ENCODE measurements around the gene UHRF1.
"Not testable (repeated sequence)": the region's sequence is repeated elsewhere in the genome, so short reads cannot be mapped to it uniquely, and the experiment has no call there.

UHRF1 gene

DNA sequence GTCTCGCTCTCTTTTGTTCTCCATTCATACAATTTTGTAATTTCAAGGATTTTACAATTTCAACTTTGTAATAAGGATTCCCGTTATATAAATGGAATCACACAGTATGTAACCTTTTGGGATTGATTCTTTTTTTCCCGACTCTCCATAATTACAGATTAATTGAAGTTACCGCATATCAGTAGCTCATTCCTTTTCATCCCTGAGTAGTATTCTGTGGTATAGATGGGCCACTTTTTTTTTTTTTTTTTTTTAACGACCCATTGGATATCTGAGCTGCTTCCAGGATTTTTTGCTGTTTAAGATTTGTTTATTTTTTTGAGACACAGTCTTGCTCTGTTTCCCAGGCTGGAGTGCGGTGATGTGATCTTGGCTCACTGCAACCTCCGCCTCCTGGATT lies 27.8 kb downstream of the UHRF1 start:
- no peak for DNase-seq (ENCODE audit: low spot score)

DNA sequence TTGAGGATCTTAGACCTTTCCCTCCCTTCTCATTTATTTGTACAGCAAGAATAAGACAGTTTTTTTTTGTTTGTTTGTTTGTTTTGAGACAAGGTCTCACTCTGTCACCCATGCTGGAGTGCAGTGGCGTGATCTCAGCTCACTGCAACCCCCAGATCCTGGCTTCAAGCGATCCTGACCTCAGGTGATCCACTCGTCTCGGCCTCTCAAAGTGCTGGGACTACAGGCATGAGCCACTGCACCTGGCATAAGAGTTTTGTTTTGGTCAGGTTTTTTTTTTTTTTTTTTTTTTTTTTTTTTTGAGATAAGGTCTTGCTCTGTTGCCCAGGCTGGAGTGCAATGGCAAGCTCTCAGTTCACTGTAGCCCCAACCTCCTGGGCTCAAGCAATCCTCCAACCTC lies 29.2 kb downstream of the UHRF1 start:
- not testable (repeated sequence) for DNase-seq (ENCODE audit: low spot score)

DNA sequence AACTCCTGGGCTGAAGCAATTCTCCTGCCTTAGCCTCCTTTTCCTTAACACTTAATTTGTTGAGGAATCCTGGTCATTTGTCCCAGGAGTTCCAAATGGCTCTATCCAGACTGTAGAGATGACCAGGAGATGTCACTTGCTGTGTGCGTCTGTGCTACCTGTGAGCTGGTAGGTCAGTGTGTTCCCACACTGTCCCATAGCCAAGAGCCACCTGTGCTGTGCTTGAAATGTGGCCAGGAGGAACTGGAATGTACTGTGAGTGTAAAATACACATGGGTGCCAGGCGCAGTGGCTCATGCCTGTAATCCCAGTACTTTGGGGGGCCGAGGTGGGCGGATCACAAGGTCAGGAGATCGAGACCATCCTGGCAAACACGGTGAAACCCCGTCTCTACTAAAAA lies 30.2 kb downstream of the UHRF1 start:
- DNase-seq (ENCODE audit: low spot score) = no peak

DNA sequence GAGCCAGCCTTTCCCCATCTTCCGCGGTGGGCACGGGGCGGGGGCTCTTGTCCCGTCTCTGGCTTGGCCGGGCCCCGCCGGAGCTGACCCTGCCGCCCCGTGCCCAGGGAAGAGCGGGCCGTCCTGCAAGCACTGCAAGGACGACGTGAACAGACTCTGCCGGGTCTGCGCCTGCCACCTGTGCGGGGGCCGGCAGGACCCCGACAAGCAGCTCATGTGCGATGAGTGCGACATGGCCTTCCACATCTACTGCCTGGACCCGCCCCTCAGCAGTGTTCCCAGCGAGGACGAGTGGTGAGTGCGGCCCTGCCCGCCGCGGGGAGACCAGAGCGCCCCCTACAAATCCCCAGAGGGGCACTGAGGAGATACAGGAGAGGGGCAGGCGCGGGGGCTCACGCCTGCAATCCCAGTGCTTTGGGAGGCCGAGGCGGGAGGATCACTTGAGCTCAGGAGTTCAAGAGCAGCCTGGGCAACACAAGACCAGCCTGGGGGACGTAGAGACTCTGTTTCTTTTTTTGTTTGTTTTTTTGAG lies 32.4 kb downstream of the UHRF1 start:
- DNase-seq (ENCODE audit: low spot score) = not testable (repeated sequence)

DNA sequence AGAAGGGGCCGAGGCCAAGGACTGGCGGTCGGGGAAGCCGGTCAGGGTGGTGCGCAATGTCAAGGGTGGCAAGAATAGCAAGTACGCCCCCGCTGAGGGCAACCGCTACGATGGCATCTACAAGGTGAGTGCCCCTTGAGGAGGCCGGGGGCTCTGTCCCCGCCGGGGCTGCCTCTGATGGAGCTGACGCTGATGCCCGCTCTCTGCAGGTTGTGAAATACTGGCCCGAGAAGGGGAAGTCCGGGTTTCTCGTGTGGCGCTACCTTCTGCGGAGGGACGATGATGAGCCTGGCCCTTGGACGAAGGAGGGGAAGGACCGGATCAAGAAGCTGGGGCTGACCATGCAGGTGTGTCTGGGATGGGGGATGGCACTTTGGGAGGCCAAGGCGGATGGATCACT lies 41.3 kb downstream of the UHRF1 start:
- DNase-seq (ENCODE audit: low spot score) = not testable (repeated sequence)

DNA sequence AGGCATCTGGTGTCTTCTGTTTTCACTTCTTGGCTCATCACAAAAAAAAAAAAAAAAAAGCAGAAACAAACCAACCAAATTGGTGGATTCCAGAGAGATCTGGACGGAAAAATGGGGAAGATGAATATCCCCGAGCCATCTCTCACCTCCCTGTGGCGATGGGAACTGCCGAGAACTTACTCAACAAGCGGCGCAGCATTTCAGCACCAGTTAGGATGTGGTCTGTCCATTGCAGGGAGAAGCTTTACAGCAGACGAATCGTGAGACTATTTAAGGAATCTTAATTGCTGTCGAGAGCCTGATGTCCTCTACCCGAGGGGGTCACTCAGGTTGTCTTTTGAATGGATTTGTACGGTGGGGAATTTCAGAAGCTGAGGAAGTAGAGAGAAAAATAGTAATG lies 42.4 kb downstream of the UHRF1 start:
- no peak for DNase-seq (ENCODE audit: low spot score)

DNA sequence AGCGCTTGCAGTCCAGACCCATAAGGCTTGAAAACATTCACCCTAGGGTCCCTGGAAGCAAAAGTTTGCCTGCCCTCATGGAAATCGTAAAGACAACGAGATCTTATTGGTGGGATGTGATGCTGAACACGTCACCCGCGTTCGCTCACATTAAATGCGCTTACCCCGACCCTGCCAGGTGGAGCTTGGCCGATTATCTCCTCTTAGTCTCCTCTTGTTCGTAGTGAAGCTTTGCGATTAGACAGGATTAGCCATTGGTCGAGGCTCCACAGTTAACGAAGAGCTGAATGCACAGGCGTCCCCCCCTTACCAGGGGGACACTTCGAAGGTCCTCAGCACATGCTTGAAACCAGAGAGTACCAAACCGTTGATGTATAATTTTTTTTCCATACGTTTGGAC lies 43.6 kb downstream of the UHRF1 start:
- no peak for DNase-seq (ENCODE audit: low spot score)

DNA sequence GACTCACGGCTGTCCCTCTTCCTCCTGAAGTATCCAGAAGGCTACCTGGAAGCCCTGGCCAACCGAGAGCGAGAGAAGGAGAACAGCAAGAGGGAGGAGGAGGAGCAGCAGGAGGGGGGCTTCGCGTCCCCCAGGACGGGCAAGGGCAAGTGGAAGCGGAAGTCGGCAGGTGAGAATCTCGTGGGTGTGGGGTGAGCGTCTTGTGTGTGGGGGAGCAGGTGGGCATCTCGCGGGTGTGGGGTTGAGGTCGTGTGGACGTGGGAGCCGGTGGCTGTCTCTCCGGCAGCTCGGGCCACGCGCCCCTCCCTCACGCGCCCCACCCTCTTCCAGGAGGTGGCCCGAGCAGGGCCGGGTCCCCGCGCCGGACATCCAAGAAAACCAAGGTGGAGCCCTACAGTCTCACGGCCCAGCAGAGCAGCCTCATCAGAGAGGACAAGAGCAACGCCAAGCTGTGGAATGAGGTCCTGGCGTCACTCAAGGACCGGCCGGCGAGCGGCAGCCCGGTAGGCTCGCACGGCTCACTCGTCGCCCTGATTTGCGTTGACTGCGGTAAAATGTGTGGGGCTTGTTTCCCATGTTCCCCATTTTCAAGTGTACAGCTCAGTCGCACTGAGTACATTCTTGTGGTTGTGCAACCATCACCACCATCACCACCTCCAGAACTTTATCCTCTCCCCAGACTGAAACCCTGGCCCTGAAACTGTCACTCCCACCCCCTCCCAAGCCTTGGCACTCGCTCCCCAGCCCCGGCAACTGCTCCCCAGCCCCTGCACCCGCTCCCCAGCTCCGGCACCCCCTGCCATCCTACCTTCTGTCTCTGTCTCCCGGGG lies 45.2 kb downstream of the UHRF1 start:
- not testable (repeated sequence) for DNase-seq (ENCODE audit: low spot score)

DNA sequence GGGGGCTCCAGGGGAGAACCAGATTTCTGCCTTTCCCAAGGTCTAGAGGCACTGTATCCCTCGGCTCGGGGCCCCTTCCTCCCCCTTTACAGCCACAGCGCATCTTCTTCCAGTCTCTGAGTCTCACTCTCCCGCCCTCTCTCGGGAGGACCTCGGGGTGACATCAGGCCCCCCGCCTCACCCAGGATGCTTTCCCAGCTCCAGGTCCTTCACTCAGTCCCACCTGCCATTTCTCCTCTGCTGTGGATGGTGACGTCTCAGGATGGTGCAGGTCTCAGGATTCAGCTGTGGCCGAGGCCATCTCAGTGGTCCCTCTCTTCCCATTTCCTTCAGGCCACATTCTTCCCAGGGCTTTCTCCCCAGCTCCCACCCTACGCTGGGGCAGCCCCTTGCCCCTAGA lies 46.0 kb downstream of the UHRF1 start:
- no peak for DNase-seq (ENCODE audit: low spot score)

DNA sequence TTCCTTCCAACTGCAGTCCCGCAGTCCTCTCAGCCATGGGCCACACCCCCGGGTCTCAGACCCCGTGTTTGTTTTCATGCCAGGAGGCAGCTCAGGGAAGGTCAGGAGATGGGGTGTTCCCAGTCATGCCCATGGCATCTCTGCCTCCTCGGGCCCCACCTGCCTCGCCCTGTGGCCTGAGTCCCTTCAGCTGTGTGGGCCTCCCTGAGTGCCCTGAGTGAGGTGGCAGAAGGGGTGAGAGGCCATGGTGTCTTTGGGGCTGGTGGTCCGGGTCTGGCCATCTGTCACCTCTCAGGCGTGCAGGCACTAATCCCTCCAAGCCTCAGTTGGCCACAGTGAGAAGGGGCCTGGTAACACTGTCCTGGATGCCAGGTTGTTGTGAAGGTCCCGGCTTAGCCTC lies 48.7 kb downstream of the UHRF1 start:
- DNase-seq (ENCODE audit: low spot score) = no peak

DNA sequence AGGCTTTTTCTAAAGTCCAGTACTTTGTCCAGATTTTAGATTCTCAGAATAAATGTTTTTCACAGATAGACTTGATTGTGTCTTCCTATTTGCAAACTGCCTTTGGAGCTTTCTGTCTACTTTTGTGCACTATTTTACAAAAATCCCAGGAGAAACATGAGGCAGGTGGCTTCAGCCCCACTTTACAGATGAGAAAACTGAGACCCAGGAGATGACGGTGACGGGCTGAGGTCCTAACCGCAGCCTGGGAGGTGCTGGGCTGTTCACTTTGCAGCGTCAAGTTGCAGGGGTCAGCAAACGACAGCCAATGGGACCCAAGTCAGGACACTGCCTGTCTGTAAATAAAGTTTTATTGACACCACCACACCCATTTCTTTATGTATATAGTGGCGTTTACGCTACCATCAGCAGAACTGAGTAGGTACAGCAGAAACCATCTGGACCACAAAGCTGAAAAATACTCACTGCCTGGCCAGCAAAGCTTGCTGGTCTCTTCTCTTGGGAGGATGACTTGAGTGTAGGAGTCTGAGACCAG lies 52.9 kb downstream of the UHRF1 start:
- DNase-seq (ENCODE audit: low spot score) = no peak

DNA sequence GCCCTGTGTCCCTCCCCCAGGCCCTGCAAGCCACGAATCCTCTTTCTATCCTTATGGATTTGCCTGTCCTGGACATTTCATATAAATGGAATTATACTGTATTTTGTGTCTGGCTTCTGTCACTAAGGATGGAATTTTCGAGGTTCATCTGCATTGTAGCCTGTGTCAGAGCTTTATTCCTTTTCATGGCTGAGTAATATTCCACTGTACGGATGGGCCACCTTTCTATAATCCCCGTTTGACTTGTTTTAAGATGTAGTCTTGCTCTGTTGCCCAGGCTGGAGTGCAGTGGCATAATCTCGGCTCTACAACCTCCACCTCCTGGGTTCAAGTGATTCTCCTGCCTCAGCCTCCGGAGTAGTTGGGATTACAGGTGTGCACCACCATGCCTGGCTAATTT lies 55.8 kb downstream of the UHRF1 start:
- DNase-seq (ENCODE audit: low spot score) = no peak

DNA sequence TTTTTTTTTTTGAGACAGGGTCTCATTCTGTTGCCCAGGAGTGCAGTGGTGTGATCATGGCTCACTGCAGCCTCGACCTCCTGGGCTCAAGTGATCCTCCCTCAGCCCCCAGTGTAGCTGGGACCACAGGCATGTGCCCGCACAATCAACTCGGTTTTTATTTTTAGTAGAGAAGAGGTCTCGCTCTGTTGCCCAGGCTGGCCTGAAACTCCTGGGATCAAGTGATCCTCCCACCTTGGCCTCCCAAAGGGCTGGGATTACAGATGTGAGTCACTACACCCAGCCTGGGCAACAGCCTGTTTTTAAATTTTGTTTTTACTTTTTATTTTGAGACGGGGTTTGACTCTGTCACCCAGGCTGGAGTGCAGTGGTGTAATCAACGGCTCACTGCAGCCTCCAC lies 57.3 kb downstream of the UHRF1 start:
- no peak for DNase-seq (ENCODE audit: low spot score)

DNA sequence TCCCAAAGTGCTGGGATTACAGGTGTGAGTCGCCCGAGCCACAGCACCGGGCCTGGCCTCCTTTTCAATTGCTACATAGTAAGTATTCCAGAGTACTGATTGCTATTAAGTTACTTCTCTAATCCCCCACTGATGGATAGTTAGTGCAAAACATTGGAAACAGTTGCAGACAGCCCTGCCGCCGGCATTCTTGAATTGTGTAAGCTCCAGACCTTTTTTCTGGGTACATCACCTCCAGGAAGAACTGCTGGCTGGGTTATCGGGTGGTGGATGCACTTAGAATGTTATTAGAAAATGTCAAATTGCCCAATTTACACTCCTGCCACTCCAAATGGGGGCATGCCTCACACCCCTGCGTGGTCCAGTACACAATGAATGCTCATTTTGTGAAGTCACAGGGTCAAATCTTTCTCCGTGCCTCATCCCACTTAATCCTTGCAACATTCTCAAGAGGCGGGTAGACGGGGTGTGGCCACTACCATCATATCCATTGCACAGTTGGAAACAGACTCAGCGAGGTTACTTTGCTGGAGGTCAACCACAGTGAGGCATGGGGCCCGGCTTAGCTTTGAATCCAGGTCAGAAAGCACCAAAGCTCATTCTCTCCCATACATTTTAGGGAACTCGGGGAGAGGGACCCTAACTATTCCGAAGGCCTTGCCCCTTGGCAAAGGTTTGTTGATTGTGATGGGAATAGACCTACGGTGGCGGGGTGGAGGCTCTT lies 58.6 kb downstream of the UHRF1 start:
- peak; percentile 22 for DNase-seq (ENCODE audit: low spot score)

DNA sequence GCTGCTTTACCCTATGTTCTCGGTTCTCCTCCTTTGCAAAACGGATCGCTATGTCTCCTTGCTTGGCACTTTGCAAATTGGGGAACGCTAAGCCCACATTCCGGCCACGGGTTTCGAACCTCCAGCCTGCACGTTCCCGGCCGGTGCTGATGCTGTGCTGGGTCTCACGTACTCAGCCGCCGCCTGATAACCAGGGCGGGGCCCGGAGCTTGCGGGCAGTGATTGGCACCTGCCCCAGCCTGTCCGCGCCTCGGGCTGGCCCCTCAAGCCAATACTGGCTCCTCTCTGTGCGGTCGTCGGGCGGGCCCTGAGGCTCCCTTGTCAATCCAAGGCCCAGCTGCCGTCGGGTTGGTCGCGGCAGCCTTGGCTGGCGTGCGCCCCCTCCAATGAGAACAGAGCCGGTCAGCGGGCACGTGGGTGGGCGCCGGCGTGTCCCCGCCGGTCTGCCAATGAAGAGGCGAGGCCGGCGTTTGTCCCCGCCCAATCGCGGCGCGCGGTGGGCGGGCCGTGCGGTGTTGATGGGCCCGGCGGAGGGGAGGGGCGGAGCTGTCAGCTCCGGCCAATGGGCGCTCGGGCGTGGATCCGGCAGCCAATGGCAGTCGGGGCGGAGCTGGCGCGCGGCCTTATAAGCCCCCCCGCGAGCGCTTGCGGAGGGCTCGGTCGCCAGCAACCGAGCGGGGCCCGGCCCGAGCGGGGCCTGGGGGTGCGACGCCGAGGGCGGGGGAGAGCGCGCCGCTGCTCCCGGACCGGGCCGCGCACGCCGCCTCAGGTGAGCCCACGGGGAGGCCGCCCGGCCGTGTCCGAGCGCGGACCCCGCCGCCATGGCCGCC lies 59.4 kb downstream of the UHRF1 start, which contains the start of gene KDM4B:
Gene KDM4B, plus strand, starts transcription at position 652 of the 830 bp plus-strand sequence. CDS start 63,778 bp downstream, outside the sequence.
- peak; percentile 99 for DNase-seq (ENCODE audit: low spot score)

DNA sequence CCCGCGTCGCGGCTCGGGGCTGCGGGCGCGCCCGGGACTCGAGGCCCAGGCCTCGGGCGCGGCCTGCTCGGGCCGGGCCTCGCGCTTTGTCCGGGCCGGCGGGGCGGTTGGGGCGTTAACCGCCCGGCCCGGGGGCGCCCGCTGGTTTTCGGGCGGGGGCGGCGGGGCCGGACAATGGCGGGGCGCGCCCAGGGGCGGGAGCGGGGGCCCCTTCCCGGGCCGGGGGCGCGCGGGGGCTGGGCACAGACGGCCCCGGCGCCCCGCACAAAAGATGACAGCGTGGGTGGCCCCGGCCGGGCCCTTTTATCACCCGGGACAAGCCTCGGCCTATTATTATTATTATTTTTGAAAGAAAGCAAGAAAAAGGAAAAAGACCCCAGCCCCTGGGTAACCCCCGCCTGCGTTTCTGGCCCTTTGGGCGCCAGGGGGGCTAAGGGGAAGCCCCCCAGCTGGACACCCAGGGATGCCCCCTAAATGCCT lies 60.0 kb downstream of the UHRF1 start:
- DNase-seq (ENCODE audit: low spot score) = no peak

DNA sequence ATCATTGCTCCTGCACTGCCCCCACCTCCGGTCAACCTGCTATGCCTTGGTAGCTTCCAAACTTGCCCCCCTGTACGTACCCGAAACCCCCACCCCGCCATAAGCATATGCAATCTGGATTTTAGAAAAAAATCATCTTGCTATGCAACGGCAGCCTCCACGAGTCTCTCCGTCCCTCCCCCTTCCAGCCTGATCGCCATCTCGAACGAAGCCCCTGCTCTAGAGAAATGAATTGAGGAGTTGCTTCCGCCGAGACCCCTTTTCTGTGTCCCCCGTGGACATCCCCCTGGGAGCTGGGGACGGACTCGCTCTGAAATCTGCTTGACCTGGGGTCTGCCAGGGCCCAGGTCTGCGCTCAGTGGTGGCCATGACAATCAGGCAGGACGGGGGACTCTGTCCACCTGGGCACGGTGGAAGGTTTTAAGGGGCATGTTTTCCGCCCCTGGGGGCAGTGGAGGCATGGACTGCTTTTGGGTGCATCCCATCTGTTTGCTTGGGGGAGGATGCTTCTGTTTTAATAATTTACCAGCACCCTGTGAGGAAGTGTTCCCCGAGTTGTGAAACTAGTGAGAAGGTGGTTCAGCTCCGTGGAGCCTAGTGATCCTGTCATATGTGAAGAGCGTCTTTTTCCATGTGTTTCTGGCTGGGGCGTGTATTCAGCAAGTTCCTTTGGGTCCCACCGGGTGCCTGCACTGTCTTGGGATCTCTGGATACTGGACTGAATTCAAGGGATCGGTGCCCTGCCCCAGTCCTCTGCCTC lies 60.7 kb downstream of the UHRF1 start:
- peak; percentile 65 for DNase-seq (ENCODE audit: low spot score)

DNA sequence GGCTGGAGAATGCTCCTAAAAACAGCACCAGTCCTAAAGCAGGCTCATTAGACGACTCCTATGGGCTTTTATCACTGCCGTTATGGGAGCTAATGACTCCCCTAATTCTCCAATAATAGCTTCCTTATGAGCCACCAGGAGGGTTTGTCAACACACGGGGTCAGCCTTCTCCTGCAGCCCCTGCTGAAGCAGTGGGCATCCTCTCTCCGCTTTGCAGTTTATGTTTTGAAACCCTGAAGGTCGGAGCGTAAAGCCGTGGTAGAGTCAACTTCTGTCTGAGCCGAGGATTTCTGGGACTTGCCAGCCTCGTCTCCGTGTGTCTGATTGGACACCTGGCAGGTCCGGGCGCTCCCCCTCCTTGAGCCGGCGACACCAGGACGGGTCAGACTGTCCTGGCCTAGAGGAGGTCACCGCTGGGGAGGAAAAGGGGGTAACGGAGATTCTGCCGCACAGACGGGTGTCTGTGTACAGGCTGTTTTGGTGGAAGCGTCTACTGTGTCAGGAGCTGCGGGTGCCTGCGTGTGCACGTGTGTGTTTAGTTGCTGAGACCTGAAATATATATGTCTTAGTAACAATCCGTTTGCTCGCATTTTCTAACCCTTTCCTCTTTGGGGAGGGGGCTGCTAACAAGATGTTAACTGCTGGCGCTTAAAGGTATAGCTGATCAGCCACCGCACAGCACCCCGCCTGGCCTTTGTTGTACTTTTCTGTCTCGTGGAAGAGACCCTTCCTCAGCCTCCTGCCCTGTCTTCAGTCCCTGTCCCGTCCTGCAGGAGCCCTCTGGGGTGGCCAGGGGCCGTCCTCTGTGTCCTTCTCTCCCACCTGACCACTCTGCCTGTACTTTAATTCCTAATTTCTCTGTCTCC lies 61.5 kb downstream of the UHRF1 start:
- peak; percentile 50 for DNase-seq (ENCODE audit: low spot score)

DNA sequence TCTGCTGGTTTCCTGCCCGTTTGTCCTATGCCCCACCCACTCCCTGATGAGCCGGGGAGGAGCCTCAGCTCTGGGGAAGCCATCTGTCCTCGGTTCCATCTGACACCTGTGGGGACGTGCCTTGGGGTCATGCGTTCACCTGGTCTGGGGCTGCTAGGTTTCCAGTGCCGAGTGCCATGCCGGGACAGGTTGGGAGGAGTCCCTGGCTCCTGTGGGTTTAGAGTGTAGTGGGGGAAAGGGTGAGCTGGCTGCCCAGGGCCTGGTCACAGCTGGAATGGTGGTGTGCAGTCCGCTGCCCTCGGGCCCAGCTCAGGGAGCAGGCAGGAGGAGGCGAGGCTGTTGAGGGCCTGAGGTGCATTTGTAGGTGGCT lies 62.1 kb downstream of the UHRF1 start:
- DNase-seq (ENCODE audit: low spot score) = peak; percentile 69

Data from NAMALWA (cell line).